NCI-H446 (cell line): Measurements from ENCODE around the gene CH25H.

Experiments
- DNase-seq, 2 experiments: peaks; one replicate each; lab custom pipeline; 2025; lab: John Stamatoyannopoulos, UW

CH25H gene

GRCh38 chr10:89233033-89233432, 25.9 kb upstream of the CH25H start:
- DNase-seq, result no peak

DNA sequence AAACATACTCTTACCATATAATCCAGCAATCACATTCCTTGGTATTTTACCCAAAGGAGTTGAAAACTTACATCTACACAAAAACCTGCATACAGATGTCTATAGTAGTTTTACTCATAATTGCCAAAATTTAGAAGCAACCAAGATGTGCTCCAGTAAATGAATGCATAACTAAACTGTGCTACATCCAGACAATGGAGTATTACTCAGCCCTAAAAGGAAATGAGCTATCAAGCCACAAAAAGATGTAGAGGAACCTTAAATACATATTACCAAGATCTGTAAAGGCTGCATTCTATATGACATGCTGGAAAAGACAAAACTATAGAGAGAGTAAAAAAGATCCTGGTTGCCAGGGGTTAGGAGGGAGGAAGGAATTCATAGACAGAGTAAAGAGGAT, 21.8 kb upstream of the CH25H start:
- DNase-seq, result no peak

DNA sequence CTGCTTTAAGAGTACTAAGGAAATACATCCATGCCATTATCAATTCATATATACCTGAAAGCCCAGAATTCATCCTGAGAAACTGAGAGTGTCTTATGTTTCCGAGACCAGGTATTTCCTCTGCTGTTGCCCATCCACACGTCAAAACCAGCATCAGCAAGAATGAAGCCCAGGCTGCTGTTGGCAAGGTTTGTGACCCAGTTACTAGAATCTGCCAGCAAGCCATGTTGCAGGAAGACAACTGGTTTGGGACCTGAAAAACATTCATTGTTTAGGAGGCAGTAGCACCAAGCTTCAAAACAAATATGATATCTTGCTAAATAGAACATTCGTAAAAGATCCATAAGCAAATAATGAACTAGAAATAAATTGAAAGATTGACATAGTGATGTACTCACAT, 21.0 kb upstream of the CH25H start:
- DNase-seq, result no peak

DNA sequence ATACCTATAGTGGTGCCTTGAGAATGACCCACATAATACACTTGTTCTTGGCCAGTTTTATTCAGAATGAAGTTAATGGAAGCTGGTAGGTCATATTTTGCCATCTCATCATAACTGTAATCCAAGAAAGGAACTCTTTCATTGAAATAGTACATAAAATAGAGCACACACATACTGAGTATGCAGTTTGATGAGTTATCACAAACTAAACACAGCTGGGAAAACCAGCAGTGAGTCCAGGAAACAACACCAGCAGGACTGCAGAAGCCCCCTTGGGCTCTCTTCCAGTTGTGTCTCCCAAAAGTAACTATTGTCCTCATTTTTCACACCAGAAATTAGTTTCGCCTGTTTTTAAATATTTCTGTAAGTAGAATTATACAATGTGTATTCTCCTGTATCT, 19.8 kb upstream of the CH25H start:
- no peak for DNase-seq

DNA sequence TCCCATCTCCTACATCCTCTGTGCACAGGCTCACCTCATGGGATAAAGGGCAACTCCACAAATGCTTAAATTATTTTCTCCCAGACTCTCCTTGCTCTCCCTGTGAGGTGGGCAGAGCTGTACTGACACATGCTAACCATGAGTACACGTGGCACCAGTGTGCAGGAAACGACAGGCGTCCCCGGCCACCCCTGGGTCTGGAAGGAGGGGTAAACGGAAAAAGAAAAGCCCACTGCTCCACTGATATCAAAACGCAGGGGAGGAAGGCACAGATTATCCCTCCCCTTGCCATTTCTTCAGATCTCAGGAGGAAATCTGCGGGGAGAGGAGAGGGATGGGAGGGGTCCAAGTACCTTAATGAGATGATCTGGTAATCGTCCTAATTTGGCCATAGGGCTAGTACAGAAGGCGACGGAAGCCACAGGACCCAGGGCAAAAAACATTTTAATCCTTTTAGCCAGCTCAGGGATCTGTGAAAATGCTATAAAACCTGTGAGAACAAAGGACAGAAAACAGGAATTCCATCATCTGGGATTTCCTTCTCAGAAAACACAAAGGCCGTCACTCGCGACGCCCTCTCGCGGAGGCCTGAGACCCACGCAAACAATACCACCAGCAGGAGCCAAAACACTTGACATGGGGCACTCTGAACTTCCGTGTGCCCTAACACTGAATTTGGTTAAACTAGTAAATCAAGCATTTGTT, 17.8 kb upstream of the CH25H start:
- no peak for DNase-seq

DNA sequence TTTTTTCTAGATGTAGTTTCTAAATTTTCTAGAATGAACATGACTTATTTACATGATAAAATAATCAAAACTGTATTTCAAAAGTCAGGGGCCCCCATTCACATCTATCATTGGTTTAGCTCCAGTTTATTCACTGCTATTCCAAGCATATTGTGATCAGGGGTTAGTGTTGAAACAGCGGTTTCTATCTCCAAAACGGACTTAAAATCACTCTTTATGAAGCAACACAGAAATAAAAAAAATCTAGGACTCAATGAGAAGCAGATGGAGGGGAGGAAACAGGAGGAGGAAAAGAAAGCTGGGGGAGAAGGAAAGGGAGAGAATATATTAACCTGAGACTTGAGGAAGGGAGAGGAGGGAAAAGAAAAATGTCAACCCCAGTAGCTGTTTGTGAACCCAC, 14.8 kb upstream of the CH25H start:
- no peak for DNase-seq

- peak in 1 of 2 experiments; percentile 0 for DNase-seq
Observed at GRCh38 chr10:89219513-89220218, 12.5 kb upstream of the CH25H start.

- peak; percentile 24 to 62 for DNase-seq
Observed at GRCh38 chr10:89217057-89217990, 10.2 kb upstream of the CH25H start.

DNA sequence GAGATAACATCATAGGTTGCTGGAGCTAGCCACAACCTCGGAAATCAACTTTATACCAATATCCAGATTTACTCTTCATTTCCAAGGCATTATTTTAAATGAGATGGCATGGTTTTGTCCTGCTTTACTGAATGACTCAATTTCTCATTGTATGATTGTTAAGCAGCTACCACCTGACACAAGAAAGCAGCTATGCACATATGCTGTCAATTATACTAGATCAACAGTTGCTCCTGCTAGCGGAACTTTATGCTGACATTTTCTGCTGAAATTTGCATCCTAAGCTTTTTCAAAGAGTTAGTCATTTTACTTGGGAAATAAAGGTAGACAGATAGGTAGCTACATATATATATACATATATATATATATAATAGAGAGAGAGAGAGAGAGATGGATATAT, 8.9 kb upstream of the CH25H start:
- no peak for DNase-seq

DNA sequence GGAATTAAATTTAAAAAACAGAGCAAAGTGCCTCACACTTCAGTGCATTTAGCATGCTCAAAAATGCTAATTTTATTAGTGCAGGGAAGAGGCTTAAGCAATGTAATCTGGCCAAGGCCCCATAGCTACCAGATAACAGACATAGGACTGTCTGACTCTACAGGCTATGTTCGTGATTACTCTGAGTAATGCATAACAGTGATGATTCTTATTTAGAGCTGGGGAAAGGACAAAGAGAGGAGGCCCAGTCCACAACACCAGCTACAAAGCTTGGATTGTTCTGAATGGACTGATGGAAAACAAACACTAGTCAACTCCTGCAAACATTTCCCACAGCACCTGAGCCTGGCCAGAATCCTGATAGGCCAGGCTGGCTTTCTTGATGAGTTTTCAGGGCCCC, 8.4 kb upstream of the CH25H start:
- DNase-seq, result no peak

DNA sequence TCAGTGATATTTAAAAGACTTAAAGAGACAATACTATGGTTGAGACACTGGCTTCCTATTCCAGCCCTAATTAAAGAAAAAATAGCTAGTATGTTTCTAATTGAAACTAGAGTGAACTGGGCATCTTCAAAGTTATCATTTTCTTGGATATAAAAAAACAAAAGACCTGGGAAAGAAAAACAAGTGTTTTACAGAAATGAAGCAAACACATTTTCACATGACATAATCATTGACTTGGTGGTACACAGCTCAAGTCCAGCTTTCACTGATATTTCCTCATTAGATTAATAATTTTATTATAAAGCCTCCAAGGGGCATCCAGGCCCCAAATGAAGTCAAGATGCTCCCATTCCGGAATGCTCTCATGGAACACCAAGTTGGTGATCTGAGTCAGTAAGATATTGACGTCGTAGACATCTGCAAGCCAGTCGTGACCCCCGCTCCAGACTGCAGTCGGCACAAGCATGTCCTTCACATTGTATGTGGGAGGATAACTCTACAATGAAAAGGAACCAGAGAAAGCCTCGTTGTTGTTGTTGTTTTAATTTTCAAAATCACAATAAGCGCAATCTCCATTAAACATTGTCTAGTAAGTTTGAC, 7.5 kb upstream of the CH25H start:
- DNase-seq, result no peak

DNA sequence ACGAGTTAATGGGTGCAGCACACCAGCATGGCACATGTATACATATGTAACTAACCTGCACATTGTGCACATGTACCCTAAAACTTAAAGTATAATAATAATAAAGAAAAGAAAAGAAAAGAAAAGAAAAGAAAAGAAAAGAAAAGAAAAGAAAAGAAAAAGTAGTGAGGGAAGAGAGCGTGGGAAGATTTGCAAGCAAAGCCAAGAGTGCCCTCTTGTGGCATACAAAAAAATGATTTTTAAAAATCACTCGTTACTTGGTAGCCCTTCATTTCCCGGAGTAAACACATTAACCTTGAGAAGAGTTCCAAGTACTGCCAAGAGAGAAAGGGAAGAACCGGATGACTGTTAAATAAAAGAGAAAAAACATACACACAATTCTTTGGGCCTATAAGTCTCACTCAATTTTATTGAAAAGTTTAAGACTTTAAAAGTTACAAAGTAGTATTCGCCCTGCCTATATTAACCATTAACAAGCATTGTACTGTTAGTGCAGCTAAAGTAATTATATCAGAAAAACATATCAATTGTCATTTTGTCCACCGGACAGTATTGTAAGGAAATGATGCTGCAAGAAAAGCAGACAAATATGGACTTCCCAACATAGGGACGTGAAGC, 6.2 kb upstream of the CH25H start:
- DNase-seq, result peak in 1 of 2 experiments; percentile 23

GRCh38 chr10:89210794-89211425, 3.8 kb upstream of the CH25H start:
- no peak for DNase-seq

- no peak for DNase-seq
Observed at GRCh38 chr10:89209718-89210117, 2.6 kb upstream of the CH25H start.

DNA sequence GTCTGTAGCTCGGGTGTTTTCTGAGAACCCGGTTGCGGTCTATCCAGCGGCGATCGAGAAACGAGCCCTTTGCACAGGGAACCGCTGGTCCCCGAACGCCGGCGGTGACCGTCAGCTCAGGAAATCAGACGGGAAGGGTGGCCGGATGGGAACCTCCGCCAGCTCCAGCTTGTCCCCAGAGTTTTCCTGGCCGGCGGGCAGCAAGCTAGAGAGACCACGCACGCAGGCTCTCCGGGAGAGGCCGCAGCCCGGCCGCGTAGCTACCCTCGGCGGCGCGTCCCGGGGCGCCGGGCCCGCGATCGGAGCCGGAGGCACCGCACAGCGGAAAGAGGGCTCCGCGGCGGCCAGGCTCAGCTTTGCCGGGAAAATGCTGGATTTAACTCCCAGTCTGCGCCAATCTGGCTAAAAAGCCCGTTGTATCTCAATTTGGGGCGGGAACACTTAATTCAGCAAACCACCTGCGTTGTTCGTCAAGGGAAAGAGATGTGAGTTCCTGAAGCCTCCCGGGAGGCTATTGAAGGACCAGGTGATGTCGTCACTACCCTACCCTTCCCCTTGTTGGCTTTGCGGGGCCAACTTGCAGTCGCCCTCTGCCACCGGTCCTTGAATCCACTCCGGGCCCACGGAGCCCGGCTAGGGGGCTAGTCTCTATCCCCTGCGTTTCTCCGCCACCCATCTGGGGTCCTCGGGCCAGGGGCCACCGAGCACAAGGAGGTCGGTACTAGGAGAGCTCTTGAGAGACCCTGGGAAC, 859 bp upstream of the CH25H start:
- DNase-seq, result no peak

DNA sequence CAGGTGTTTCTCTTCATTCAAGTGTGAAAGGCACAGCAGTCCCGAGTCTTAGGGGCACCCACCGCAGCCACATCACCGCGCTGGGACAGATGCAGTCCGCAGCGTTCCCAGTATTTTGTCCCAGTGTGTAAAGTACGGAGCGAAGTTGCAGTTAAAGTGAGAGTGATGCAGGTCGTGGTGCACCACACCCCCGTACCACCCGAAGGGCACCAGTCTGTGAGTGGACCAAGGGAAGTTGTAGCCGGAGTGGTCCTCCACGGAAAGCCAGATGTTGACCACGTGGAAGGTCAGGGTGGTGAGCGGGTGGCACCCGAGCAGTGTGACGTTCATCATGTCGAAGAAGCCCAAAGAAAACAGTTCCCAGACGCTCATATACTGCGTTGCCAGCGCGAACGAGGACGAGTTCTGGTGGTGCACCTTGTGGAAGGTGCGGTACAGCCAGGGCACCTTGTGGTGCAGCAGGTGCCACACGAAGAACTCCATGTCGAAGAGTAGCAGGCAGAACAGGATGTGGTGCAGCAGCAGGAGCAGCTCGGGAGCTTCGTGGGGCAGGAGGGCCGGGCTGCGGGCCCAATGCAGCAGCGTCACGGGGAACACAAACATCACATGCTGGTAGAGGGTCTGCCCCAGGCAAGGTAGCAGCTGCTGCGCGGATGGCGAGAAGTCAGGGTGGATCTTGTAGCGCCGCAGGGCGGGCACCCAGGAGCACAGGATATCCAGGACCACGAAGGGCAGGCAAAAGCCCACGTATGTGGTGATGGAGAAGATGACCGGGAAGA, 526 bp downstream of the CH25H start:
- DNase-seq, result no peak

DNA sequence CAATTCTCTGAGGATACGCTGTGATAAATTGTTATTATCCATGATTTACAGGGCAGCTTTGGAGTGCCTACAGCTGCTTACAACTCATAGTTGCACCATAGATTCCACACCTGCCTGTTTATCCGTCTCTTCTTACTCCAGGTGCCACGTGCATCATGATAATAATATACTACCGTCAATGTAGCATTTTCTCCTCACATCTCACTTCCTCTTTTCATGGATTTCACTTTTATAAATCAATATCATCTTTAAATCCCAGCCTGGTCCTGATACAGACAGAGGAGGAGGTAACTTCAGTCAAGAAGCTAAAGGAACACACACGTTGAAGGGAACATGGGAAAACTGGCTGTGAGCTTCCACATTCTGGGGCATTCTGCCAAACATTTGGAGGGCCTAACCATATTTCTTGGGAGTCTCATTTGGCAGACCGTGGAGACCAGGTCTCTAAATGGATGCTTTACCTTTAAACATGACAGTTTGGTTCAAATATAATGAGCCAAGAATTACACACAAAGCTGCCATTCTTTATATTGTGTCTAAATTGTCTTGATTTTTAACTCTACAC, 2.4 kb downstream of the CH25H start:
- peak in 1 of 2 experiments; percentile 5 for DNase-seq

- DNase-seq, result no peak
Observed at GRCh38 chr10:89203237-89203636, 3.9 kb downstream of the CH25H start.

DNA sequence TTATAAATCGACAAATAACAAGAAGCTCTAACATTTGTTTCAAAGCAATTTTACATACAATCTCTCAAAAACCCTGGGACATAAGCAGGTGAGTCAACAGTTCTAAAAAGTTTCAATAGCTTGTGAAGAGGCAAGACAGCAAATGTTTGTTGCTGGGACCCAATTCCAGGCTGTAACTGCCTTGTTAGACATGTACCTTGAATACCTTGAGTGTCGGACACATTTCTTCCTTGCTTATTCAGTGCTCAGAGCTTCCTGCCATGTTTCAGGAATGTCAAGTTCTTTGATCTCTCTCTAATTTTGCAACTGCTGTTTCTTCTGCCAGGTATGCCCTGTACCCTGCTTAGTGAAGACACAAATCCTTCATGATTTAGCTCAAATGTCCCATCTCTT, 5.1 kb downstream of the CH25H start:
- no peak for DNase-seq
